Measurements from ENCODE around the gene ZC3H8.

The ZC3H8 gene

GRCh38 chr2:112197868-112198267, 57.0 kb downstream of the ZC3H8 start:
- no peaks in the 10 kb centered on the region for H4K20me1 ChIP-seq (ENCODE audit: insufficient read depth, low read length)
- no peaks in the 10 kb centered on the region for H3K9me3 ChIP-seq (ENCODE audit: insufficient read depth, low read length)
- no peak overlapping the region for H3K9ac ChIP-seq (ENCODE audit: low read length)
- H3K27ac ChIP-seq (ENCODE audit: low read length): no peak overlapping the region
- H3K4me1 ChIP-seq (ENCODE audit: low read length): no peaks in the 10 kb centered on the region
- H3K4me3 ChIP-seq (ENCODE audit: low read length): no peak overlapping the region
- H3K36me3 ChIP-seq (replicated peaks; ENCODE audit: low read depth, low read length): no peaks in the 10 kb centered on the region
- no peak overlapping the region for H2AFZ ChIP-seq (ENCODE audit: low read depth, low read length)
- H3K27me3 ChIP-seq (ENCODE audit: low read depth, low read length): no peaks in the 10 kb centered on the region
- TF ChIP-seq CTCF (IDR thresholded peaks at IDR 0.05; ENCODE audit: low read depth, low read length): no peak
- no peak overlapping the region for H3K4me2 ChIP-seq (ENCODE audit: low read length)
- no peaks in the 10 kb centered on the region for H3K79me2 ChIP-seq (ENCODE audit: low read length)

- Histone ChIP-seq H4K20me1 (ENCODE audit: insufficient read depth, low read length) (no peaks in the 10 kb centered on the region), H3K27me3 (ENCODE audit: low read depth, low read length) (no peaks in the 10 kb centered on the region), H3K4me2 (ENCODE audit: low read length) (no peak overlapping the region), H3K79me2 (ENCODE audit: low read length) (no peaks in the 10 kb centered on the region), H3K27ac (ENCODE audit: low read length) (no peak overlapping the region), H2AFZ (ENCODE audit: low read depth, low read length) (no peak overlapping the region), H3K4me3 (ENCODE audit: low read length) (no peak overlapping the region), H3K9ac (ENCODE audit: low read length) (no peak overlapping the region), H3K9me3 (ENCODE audit: insufficient read depth, low read length) (no peaks in the 10 kb centered on the region), H3K36me3 (replicated peaks; ENCODE audit: low read depth, low read length) (no peaks in the 10 kb centered on the region), H3K4me1 (ENCODE audit: low read length) (no peaks in the 10 kb centered on the region)
- TF ChIP-seq EZH2phosphoT487 (IDR thresholded peaks at IDR 0.05; ENCODE audit: low read depth) (no peak), CTCF (IDR thresholded peaks at IDR 0.05; ENCODE audit: low read depth, low read length) (no peak)
Measured at GRCh38 chr2:112195950-112196349, 58.9 kb downstream of the ZC3H8 start.

- H3K4me1 ChIP-seq (ENCODE audit: low read length): no peaks in the 10 kb centered on the region
- no peaks in the 10 kb centered on the region for H4K20me1 ChIP-seq (ENCODE audit: insufficient read depth, low read length)
- H3K27me3 ChIP-seq (ENCODE audit: low read depth, low read length): no peaks in the 10 kb centered on the region
- H3K4me2 ChIP-seq (ENCODE audit: low read length): no peak overlapping the region
- H3K9me3 ChIP-seq (ENCODE audit: insufficient read depth, low read length): no peaks in the 10 kb centered on the region
- H3K4me3 ChIP-seq (ENCODE audit: low read length): no peak overlapping the region
- H3K79me2 ChIP-seq (ENCODE audit: low read length): no peaks in the 10 kb centered on the region
- no peak overlapping the region for H3K27ac ChIP-seq (ENCODE audit: low read length)
- no peak overlapping the region for H3K9ac ChIP-seq (ENCODE audit: low read length)
- H3K36me3 ChIP-seq (replicated peaks; ENCODE audit: low read depth, low read length): no peaks in the 10 kb centered on the region
- TF ChIP-seq EZH2phosphoT487 (IDR thresholded peaks at IDR 0.05; ENCODE audit: low read depth): no peak
- TF ChIP-seq CTCF (IDR thresholded peaks at IDR 0.05; ENCODE audit: low read depth, low read length): no peak
- no peak overlapping the region for H2AFZ ChIP-seq (ENCODE audit: low read depth, low read length)
Measured at GRCh38 chr2:112195167-112195766, 59.6 kb downstream of the ZC3H8 start.

- Histone ChIP-seq H3K4me3 (ENCODE audit: low read length) (no peak overlapping the region), H3K9me3 (ENCODE audit: insufficient read depth, low read length) (no peaks in the 10 kb centered on the region), H4K20me1 (ENCODE audit: insufficient read depth, low read length) (no peaks in the 10 kb centered on the region), H3K27me3 (ENCODE audit: low read depth, low read length) (no peaks in the 10 kb centered on the region), H3K4me1 (ENCODE audit: low read length) (no peaks in the 10 kb centered on the region), H3K79me2 (ENCODE audit: low read length) (no peaks in the 10 kb centered on the region), H3K36me3 (replicated peaks; ENCODE audit: low read depth, low read length) (no peaks in the 10 kb centered on the region), H3K4me2 (ENCODE audit: low read length) (no peak overlapping the region), H2AFZ (ENCODE audit: low read depth, low read length) (no peak overlapping the region), H3K9ac (ENCODE audit: low read length) (no peak overlapping the region), H3K27ac (ENCODE audit: low read length) (no peak overlapping the region)
- no peak for TF ChIP-seq EZH2phosphoT487 (IDR thresholded peaks at IDR 0.05; ENCODE audit: low read depth)
- TF ChIP-seq CTCF (IDR thresholded peaks at IDR 0.05; ENCODE audit: low read depth, low read length): no peak
Measured at GRCh38 chr2:112194482-112194881, 60.4 kb downstream of the ZC3H8 start.

Data from OCI-LY3 (cell line).